Gastroesophageal sphincter (tissue), 3 donors: ENCODE measurements around the gene LAT.

ENCODE experiments used
- CTCF ChIP-seq, 4 experiments: fragments of 200-600 bp in 2 of 4; fragments of 450-650 bp in 2 of 4; sonication (generic) in 1 of 4; IDR thresholded peaks; one replicate each; pipeline ENCODE4 v1.5.1; 2017 to 2019; ENCODE audit warnings: antibody characterized with exemption in 4 of 4, mild to moderate bottlenecking in 2 of 4, moderate library complexity in 2 of 4
- EP300 ChIP-seq: sonication (generic); formaldehyde crosslinking; IDR thresholded peaks from one replicate; pipeline ENCODE4 v1.6.1; 2017; ENCODE audit warnings: antibody characterized with exemption, mild to moderate bottlenecking
- POLR2A ChIP-seq, 2 donors: fragments of 450-650 bp; IDR thresholded peaks; one replicate each; pipeline ENCODE4 v1.6.1; 2017; ENCODE audit warnings: antibody characterized with exemption in 2 of 2, mild to moderate bottlenecking in 2 of 2, moderate library complexity in 1 of 2
- POLR2AphosphoS5 ChIP-seq: sonication (generic); formaldehyde crosslinking; IDR thresholded peaks from one replicate; pipeline ENCODE4 v1.6.1; 2017; ENCODE audit warnings: antibody characterized with exemption

- TF ChIP-seq POLR2A (IDR thresholded peaks at IDR 0.05) (no peak), POLR2AphosphoS5 (no peak), EP300 (no peak), CTCF (IDR thresholded peaks at IDR 0.05) (no peak)
Observed at GRCh38 chr16:28987170-28987853, 2.5 kb downstream of the LAT start.
